Stomach smooth muscle (tissue), 2 donors: ENCODE results near the gene ANO2.

Experiments used
- H3K27ac ChIP-seq: one replicate; pipeline ENCODE4 v1.7.0; 2013; ENCODE audit warnings: mild to moderate bottlenecking, low read length, inconsistent platforms
- H3K27me3 ChIP-seq, 2 donors: one replicate each; pipeline ENCODE4 v1.7.0; 2013; ENCODE audit warnings: low read length in 2 of 2; ENCODE audit not compliant: insufficient read depth in 2 of 2, control insufficient read depth in 1 of 2
- H3K36me3 ChIP-seq, 2 donors: one replicate each; pipeline ENCODE4 v1.7.0; 2013; ENCODE audit warnings: low read length in 2 of 2; ENCODE audit not compliant: control insufficient read depth in 2 of 2, insufficient read depth in 2 of 2
- H3K4me1 ChIP-seq: one replicate; pipeline ENCODE4 v1.7.0; 2013; ENCODE audit warnings: low read length; ENCODE audit not compliant: control insufficient read depth, insufficient read depth
- H3K4me3 ChIP-seq, 2 donors: one replicate each; pipeline ENCODE4 v1.7.0; 2013; ENCODE audit warnings: low read length in 2 of 2
- H3K9ac ChIP-seq, 2 donors: one replicate each; pipeline ENCODE4 v1.7.0; 2013; ENCODE audit warnings: low read length in 2 of 2, mild to moderate bottlenecking in 1 of 2
- H3K9me3 ChIP-seq, 2 donors: one replicate each; pipeline ENCODE4 v1.7.0; 2013; ENCODE audit warnings: low read length in 2 of 2; ENCODE audit not compliant: control insufficient read depth in 2 of 2
- donor health status: healthy.
- donor health status: Pancreatic carcinoma.

Gene ANO2

DNA sequence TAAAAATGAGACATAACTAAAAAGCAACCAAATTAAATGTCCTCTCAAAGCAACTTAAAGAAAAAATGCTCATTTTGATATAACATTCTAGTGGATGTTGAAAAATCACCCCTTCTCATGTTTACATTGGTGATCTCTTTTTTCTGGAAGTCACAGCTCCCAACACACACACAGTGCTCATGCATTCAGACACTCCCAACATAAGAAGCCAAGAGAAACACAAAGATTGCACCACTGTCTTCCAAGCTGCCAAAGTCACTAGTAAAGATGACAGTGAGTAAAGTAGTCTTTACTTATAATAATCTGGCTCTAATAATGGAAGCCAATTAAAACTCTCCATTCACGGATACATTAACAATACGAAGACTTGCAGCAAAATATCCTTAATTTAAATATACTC, 294.8 kb downstream of the ANO2 start:
- H3K36me3 ChIP-seq, result no peaks in the 10 kb centered on the region
- H3K4me1 ChIP-seq, result no peaks in the 10 kb centered on the region
- H3K4me3 ChIP-seq, result no peak overlapping the region
- no peak overlapping the region for H3K9ac ChIP-seq
- no peak overlapping the region for H3K27ac ChIP-seq
- peaks cover 0 to 2% of the 10 kb centered on the region in 2 donors for H3K27me3 ChIP-seq
- peaks cover 0 to 3% of the 10 kb centered on the region in 2 donors for H3K9me3 ChIP-seq

DNA sequence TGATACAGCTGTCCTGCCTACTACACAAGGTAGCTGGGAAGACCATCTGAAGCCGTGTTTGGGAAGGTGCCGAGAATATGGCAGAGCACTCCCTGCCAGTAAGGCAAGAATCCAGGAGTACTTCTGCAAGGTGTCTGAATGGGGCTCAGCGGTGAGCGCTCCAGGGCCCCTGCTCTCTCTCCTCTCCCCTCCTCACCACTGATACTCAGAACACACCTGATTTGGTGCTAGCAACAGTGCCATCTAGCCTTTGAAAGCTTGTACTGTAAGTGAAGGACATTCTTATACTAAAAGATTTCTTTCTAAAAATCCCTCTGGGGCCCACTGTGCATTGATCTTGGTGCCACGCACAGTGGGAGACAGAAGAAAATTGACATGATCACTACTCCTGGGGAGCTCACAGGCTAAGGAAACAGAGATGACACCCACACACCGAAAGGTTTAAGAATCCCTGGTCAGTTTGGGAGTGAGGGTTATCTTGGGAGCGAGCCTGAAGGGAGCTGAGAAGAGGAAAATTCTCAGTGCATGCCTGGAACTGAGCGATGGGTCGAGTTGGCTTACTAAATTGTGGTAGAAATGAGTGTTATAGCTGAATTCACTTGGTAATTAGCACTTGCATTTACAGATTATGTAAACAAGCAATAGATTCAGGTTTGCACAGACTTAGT, 296.2 kb downstream of the ANO2 start:
- H3K9me3 ChIP-seq, result peaks cover 0 to 3% of the 10 kb centered on the region in 2 donors
- H3K36me3 ChIP-seq, result no peaks in the 10 kb centered on the region
- H3K27me3 ChIP-seq, result peaks cover 0 to 2% of the 10 kb centered on the region in 2 donors
- H3K4me1 ChIP-seq, result no peaks in the 10 kb centered on the region
- no peak overlapping the region for H3K4me3 ChIP-seq
- no peak overlapping the region for H3K27ac ChIP-seq
- H3K9ac ChIP-seq, result no peak overlapping the region

DNA sequence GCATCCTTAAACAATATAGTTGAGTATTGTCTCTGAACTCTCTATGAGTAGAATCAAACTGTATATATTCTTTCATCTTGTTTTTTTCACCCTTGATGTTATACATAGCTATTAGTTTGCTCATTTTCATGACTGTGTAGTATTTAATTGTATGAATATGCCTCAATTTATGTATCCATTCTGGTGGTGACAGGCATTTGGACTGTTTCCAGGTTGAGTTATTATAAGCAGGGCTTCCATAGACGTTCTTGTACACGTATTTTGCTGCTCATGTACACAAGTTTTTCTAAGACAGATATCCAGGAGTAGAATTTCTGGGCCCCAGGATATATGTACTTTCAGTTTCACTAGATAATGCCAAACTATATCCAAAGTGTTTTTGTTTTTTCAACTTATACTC, 301.8 kb downstream of the ANO2 start:
- Histone ChIP-seq H3K9ac (no peak overlapping the region), H3K9me3 (no peaks in the 10 kb centered on the region), H3K36me3 (no peaks in the 10 kb centered on the region), H3K27ac (no peak overlapping the region), H3K27me3 (no peaks in the 10 kb centered on the region), H3K4me1 (no peaks in the 10 kb centered on the region), H3K4me3 (no peak overlapping the region)

DNA sequence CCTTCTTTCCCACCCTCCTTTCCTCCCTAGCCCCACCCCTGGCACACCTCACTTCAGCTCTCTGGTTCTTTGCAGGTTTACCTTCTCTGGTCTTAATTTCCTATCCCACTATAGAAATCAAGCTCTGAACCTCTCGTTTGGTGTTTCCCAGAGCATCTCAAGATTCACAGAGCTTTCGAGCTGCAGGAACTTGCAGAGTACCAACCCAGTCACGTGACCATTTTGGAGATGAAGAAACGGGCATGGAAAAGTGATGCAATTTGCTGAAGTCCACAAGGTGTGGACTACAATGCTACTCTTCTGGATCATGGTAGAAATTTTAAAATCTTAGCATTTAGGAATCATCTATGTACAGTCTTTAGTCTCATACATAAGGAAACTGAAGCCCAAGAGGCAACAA, 307.4 kb downstream of the ANO2 start:
- Histone ChIP-seq H3K36me3 (no peaks in the 10 kb centered on the region), H3K4me1 (no peaks in the 10 kb centered on the region), H3K9ac (no peak overlapping the region), H3K27me3 (no peaks in the 10 kb centered on the region), H3K9me3 (no peaks in the 10 kb centered on the region), H3K27ac (no peak overlapping the region), H3K4me3 (no peak overlapping the region)

DNA sequence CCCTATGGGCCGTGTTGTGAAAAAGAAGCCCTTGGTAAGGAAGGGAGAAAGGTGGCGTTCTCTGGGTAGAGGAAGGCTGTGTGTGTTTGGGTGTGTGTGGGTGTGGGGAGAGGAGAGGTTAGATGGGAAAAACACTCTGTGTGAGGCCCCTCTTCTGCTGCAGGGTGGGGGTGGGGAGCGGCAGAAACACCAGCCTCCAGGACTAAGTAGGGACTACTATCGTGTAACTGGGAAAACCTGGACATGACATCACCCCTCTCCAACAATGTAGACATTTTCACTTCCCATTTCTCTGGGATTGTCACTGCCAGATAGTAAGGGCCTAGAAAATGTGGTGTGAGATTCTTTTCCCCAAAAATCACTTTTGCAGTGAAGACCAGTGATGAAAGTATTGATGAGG, 308.2 kb downstream of the ANO2 start:
- Histone ChIP-seq H3K27ac (no peak overlapping the region), H3K27me3 (no peaks in the 10 kb centered on the region), H3K36me3 (no peaks in the 10 kb centered on the region), H3K4me3 (no peak overlapping the region), H3K4me1 (no peaks in the 10 kb centered on the region), H3K9ac (no peak overlapping the region), H3K9me3 (no peaks in the 10 kb centered on the region)

DNA sequence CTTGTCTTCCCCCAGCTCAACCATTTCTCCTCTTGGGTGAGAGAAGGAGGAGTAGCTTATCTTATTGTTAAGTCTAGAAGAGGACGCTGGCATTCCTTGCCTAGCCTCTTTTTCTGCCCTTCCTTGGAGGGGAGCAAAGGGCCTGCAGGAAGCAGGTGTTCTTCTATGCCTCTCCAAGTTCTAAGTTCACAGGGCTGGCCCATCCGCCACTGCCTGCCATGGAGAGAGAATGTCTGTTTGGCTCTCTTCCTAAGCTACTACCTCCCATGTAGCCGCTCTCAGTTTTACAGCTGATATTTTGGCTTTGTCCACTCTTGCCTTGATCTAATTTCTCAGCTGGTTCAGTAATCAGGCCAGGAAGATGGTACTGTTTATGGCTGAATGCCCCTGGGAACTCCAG, 312.0 kb downstream of the ANO2 start:
- Histone ChIP-seq H3K27ac (no peak overlapping the region), H3K9ac (no peak overlapping the region), H3K4me3 (no peak overlapping the region), H3K27me3 (no peaks in the 10 kb centered on the region), H3K36me3 (no peaks in the 10 kb centered on the region), H3K4me1 (no peaks in the 10 kb centered on the region), H3K9me3 (no peaks in the 10 kb centered on the region)

DNA sequence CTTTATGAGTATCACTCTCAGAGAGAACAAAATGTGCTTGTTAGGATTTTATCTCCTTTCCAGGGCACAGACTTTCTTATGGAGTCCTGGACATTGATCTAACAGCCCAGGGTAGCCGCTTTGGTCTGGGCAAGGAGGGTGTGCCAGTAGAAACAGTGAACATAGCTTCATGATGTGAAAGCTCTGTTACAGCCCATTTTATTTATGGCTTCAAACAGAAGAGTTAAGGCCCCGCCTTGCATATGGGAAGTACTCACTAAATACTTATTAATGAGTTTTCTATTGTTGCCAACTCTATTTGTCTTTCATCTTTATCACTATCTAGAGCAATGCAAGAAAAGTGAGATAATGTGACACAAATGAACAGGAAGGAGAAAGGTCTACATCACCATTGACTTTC, 312.6 kb downstream of the ANO2 start:
- Histone ChIP-seq H3K27me3 (no peaks in the 10 kb centered on the region), H3K9ac (no peak overlapping the region), H3K27ac (no peak overlapping the region), H3K36me3 (no peaks in the 10 kb centered on the region), H3K4me1 (no peaks in the 10 kb centered on the region), H3K9me3 (no peaks in the 10 kb centered on the region), H3K4me3 (no peak overlapping the region)

DNA sequence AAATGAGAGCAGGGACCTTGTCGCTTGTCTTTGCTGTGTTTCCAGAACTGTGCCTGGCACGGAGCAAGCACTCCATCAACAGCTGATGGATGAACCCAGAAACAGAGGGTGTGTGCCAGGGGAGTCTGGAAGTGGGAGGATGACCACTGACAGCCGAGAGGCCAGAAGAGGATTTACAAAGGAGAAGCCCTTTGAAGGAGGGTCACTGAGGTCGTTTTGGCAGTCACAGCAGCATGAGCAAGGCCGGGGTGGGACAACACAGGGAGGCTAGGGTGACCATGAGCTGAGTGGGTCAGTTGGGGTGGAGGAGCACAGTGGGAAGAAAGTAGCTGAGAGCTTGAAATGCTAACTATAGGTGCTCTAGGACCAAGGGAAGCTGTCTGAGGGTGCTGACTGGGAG, 313.6 kb downstream of the ANO2 start:
- Histone ChIP-seq H3K36me3 (no peaks in the 10 kb centered on the region), H3K9ac (no peak overlapping the region), H3K27me3 (no peaks in the 10 kb centered on the region), H3K9me3 (no peaks in the 10 kb centered on the region), H3K4me1 (no peaks in the 10 kb centered on the region), H3K4me3 (no peak overlapping the region), H3K27ac (no peak overlapping the region)

DNA sequence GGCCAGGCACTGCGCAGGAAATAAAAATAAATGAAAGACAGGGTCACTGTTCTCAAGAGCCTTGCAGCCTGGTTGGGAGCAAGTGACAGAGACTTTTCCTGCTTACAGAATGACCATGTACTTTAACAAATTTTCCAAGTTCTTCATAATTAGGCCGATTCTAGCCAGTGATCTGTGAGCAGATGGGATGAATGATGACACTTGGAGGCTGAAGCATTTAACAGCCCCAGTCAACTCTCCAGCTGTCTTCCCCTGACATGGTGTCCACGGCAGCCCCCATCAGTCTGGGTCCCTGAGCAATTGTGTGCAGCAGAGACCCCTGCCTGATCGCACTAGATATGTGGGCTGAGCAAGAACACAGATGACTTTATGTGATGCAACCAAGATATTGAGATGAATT, 314.3 kb downstream of the ANO2 start:
- Histone ChIP-seq H3K9ac (no peak overlapping the region), H3K27me3 (no peaks in the 10 kb centered on the region), H3K4me1 (no peaks in the 10 kb centered on the region), H3K27ac (no peak overlapping the region), H3K4me3 (no peak overlapping the region), H3K36me3 (no peaks in the 10 kb centered on the region), H3K9me3 (no peaks in the 10 kb centered on the region)

DNA sequence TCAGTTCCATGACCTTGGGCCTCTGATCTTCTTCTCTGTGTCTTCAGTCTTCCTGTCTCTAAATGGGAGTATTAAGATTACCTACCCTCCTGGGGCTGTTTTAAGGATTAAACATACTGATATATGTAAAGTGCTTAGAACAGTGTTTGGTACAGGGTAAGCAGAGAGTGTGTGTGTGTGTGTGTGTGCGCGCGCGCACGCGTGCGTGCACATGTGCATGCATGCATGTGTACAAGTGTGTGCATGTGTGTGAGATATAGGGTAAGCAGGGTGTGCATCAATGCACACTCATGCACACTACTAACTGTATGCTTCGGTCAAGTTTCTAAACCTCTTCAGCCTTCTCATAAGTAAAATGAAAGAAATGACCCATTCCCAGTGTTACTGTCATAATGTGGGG, 316.6 kb downstream of the ANO2 start:
- Histone ChIP-seq H3K36me3 (no peaks in the 10 kb centered on the region), H3K4me3 (no peak overlapping the region), H3K27ac (no peak overlapping the region), H3K27me3 (no peaks in the 10 kb centered on the region), H3K4me1 (no peaks in the 10 kb centered on the region), H3K9ac (no peak overlapping the region), H3K9me3 (no peaks in the 10 kb centered on the region)

DNA sequence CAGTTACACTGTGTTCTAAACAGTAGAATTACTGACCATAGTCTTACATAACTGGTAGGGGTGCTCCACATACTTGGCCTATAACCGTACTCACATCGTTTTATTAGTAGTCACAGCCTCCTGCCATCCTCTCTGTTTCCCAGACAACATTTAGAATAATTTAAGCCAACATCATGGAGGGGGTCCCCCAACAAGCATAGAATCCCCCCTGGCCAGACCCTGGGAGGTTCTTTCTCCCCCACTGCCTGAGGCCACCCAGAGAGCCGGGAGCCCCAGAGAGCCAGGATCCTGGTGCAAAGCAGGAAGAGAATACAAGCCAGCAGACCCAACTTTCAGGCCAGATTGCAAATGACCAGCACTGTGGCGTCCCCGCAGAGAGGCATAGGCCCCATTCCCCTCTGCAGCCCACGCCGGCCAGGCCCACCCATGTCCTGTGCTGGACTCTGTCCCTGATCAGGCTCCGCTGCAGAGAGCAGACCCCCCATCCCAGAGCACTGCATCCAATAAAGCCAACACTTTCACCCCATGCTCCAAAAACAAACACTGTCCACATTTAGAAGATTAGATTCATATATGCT, 317.9 kb downstream of the ANO2 start:
- no peaks in the 10 kb centered on the region for H3K36me3 ChIP-seq
- H3K9ac ChIP-seq, result no peak overlapping the region
- H3K9me3 ChIP-seq, result no peaks in the 10 kb centered on the region
- no peak overlapping the region for H3K27ac ChIP-seq
- H3K27me3 ChIP-seq, result no peaks in the 10 kb centered on the region
- H3K4me3 ChIP-seq, result no peak overlapping the region
- no peaks in the 10 kb centered on the region for H3K4me1 ChIP-seq
